Measurements from ENCODE around the gene TANGO6.

TANGO6 gene

DNA sequence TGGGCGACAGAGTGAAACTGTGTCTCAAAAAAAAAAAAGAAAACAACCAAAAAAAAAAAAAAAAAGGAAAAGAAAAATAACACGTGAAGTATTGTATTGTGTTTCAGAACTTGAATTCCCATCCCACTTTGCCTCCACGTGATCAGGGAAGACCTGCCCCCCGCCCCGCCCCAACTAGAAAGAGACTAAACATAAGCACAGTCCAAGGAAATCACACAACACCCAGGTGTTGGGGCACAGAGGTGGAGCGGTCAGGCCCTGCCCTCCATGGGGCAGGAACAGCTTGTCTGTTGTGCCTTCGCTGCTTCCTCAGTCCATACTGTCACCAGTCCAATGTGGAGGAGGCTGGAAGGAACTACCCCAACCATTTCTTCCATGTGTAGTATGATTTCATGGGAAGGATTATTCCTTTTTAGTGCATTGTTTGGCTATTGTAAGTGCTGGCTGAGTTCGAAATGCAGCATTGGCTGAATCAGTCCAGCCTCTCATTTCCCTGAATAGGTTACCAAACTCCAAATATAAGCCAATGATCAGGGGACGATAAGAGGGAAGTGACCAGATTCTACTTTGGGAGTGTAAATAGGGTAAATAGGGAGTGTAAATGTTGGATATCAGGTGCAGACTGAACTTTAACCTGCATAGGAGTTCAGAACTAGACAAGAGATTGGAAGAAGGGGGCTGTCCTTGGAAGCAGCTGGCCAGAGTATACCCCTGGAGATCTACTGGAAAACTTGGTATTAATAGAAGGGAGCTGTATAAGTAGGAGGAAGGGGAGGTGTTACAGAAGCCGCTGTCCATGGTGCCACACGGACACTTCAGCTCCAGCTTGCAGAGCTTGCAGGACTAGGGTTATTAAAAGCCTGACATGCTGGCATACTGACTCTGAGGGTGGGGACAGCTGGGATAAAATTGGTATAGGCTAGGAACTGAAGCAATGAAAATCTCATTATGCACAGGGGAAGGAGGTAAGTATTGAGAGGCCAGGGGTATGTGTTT, 50.7 kb downstream of the TANGO6 start:
- Histone ChIP-seq H3K36me3 (ENCODE audit: insufficient read depth, low read length) (no peaks in the 10 kb centered on the region), H3K4me1 (ENCODE audit: control insufficient read depth, insufficient read depth, low read length) (no peaks in the 10 kb centered on the region), H3K4me3 (ENCODE audit: low read length) (no peak overlapping the region), H3K4me2 (ENCODE audit: low read length) (no peak overlapping the region), H3K9me3 (replicated peaks; ENCODE audit: low read length) (no peaks in the 10 kb centered on the region), H3K9ac (ENCODE audit: low read depth, low read length) (no peak overlapping the region), H3K27me3 (ENCODE audit: control insufficient read depth, insufficient read depth, low read length) (no peaks in the 10 kb centered on the region)

DNA sequence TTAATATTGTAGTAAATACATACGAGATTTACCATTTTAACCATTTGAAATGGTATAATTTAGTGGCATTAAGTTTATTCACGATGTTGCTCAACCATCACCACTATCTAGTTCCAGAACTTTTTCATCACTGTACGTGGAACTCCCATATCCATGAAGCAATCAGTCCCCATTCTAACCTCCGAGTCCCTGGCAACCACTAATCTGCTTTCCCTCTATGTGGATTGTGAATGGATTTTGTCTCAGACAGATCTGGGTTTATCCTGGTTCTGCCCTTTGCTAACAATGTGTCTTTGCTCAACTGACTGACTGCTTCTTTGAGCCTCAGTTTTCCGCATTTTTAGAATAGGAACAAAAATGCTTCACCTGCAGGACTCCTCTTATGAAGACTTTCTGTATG, 51.4 kb downstream of the TANGO6 start:
- no peak overlapping the region for H3K4me2 ChIP-seq (ENCODE audit: low read length)
- H3K9me3 ChIP-seq (replicated peaks; ENCODE audit: low read length): no peaks in the 10 kb centered on the region
- H3K9ac ChIP-seq (ENCODE audit: low read depth, low read length): no peak overlapping the region
- H3K36me3 ChIP-seq (ENCODE audit: insufficient read depth, low read length): no peaks in the 10 kb centered on the region
- no peaks in the 10 kb centered on the region for H3K27me3 ChIP-seq (ENCODE audit: control insufficient read depth, insufficient read depth, low read length)
- no peak overlapping the region for H3K4me3 ChIP-seq (ENCODE audit: low read length)
- H3K4me1 ChIP-seq (ENCODE audit: control insufficient read depth, insufficient read depth, low read length): no peaks in the 10 kb centered on the region

DNA sequence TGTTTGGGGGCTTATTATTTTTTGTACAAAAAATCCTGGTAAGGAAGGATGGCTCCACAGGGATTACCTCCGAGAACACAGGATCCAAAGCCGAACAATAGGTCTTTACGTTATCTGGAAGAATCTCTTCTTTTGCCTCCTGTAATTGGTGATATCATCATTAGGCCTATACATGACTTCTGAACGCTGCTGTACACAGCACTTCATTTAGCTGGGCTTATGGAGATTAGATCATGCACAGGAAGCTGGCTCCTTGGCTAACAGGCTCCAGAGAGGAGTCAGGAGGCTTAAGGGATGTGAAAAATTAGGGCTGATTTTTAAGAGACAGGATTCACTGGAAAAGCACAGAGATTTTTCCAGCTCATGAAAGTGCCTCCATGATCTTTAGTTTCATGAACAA, 54.7 kb downstream of the TANGO6 start:
- no peak overlapping the region for H3K4me2 ChIP-seq (ENCODE audit: low read length)
- H3K4me1 ChIP-seq (ENCODE audit: control insufficient read depth, insufficient read depth, low read length): peaks cover 5% of the 10 kb centered on the region
- H3K9ac ChIP-seq (ENCODE audit: low read depth, low read length): no peak overlapping the region
- H3K27me3 ChIP-seq (ENCODE audit: control insufficient read depth, insufficient read depth, low read length): no peaks in the 10 kb centered on the region
- no peak overlapping the region for H3K4me3 ChIP-seq (ENCODE audit: low read length)
- peaks cover 5% of the 10 kb centered on the region for H3K36me3 ChIP-seq (ENCODE audit: insufficient read depth, low read length)
- no peaks in the 10 kb centered on the region for H3K9me3 ChIP-seq (replicated peaks; ENCODE audit: low read length)

DNA sequence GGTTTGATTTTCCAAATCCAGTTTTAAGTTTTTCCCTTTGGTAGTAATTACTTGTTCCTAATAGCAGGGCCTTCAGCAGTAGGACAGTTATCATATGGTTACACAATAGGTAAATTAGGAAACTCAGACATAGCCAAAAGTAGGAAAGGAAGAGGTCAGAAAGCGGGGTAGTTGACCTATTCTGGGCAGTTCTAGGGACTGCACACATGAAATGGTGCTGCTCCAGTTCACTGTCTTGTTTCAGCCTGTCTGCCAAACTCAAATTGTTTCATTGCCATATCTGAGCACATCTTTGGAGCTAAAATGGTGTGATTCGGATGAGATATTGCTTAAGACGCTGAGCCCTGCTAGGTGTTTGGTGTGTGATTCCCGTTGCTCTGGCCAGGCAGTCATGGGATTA, 56.7 kb downstream of the TANGO6 start:
- Histone ChIP-seq H3K36me3 (ENCODE audit: insufficient read depth, low read length) (peaks cover 5% of the 10 kb centered on the region), H3K4me3 (ENCODE audit: low read length) (no peak overlapping the region), H3K4me2 (ENCODE audit: low read length) (no peak overlapping the region), H3K4me1 (ENCODE audit: control insufficient read depth, insufficient read depth, low read length) (peaks cover 5% of the 10 kb centered on the region), H3K9me3 (replicated peaks; ENCODE audit: low read length) (no peaks in the 10 kb centered on the region), H3K27me3 (ENCODE audit: control insufficient read depth, insufficient read depth, low read length) (no peaks in the 10 kb centered on the region), H3K9ac (ENCODE audit: low read depth, low read length) (no peak overlapping the region)

DNA sequence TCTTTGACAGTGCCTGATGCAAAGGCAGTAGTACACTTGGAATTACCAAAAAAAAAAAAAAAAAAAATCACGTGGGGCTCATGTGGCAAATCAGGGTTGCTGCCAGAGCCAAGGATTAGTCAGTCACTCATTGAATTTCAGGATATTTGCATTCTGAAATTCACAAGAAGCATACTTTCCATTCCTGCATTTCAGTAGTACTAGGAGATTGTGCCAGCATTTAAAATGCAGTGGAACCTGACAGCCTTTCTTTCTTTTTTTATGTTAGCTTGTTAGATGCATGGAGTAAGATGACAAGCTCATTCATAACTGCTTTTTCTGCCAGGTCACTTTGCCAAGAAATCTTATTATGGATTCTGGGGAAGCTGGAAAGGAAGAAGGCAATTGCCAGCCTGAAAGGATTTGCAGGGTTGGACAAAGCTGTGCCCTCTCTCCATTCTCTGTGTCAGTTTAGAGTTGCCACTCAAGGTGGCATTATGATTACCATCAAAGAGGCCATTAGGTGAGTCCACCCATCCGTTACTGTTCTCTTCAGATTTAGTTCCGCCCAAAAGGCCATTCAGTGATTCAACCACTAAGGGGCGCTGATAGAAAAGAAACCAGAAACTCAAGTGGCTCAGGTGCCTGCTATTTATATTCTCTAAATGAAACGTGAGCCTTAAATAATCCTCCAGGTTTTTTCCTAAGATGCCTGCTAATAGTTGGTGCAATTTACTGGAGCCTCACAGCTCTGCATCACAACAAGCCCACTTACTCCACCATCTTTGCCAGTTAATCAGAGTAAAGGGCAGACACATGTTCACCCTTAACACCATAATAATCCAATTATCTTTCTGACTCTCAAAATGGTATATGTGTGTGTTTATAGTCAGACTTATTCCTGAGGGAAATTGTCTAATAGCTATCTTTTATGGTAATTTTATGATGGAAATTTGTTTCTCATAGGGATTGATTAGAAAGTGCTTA, 59.0 kb downstream of the TANGO6 start:
- no peak overlapping the region for H3K4me3 ChIP-seq (ENCODE audit: low read length)
- H3K27me3 ChIP-seq (ENCODE audit: control insufficient read depth, insufficient read depth, low read length): no peaks in the 10 kb centered on the region
- peaks cover 5% of the 10 kb centered on the region for H3K4me1 ChIP-seq (ENCODE audit: control insufficient read depth, insufficient read depth, low read length)
- no peak overlapping the region for H3K9ac ChIP-seq (ENCODE audit: low read depth, low read length)
- no peaks in the 10 kb centered on the region for H3K9me3 ChIP-seq (replicated peaks; ENCODE audit: low read length)
- H3K4me2 ChIP-seq (ENCODE audit: low read length): peak overlapping the region; percentile 29
- H3K36me3 ChIP-seq (ENCODE audit: insufficient read depth, low read length): peaks cover 6% of the 10 kb centered on the region

DNA sequence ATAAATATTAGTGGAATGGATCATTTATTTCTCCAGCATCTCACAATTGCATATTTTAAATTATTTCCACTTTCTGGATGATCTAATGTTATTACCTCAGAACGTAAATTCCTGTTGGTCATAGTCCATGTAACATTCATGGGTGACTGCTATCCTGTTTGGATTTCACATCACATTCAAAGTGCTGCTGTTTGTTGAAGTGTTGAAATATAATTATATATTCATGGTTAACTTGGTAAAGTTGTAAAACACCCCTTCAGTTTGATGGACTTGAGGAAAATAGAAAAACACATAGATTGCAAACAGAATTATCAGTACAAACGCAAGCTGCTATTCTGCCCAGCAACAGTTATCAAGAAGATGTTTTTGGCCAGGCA, 59.6 kb downstream of the TANGO6 start:
- Histone ChIP-seq H3K27me3 (ENCODE audit: control insufficient read depth, insufficient read depth, low read length) (no peaks in the 10 kb centered on the region), H3K36me3 (ENCODE audit: insufficient read depth, low read length) (peaks cover 9% of the 10 kb centered on the region), H3K9ac (ENCODE audit: low read depth, low read length) (no peak overlapping the region), H3K4me3 (ENCODE audit: low read length) (no peak overlapping the region), H3K9me3 (replicated peaks; ENCODE audit: low read length) (no peaks in the 10 kb centered on the region), H3K4me2 (ENCODE audit: low read length) (no peak overlapping the region), H3K4me1 (ENCODE audit: control insufficient read depth, insufficient read depth, low read length) (peaks cover 5% of the 10 kb centered on the region)

DNA sequence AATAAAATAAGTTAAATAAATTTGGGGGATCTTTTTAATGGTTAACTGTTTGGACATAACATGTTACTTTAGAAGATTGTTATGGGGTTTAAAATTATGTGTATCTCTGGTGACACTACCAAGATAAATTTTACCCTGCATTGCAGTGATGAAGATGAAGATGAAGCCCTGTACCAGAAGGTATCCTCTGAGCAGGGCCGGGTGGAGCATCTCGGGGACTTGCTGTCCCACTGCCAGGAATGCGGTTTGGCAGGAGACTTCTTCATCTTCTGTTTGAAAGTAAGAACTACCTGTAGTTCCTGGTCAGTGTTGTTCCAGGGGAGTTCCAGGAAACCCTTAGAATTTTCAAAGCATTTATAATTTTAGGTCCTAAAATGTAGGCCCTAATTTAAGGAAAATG, 64.0 kb downstream of the TANGO6 start:
- Histone ChIP-seq H3K4me1 (ENCODE audit: control insufficient read depth, insufficient read depth, low read length) (no peaks in the 10 kb centered on the region), H3K9me3 (replicated peaks; ENCODE audit: low read length) (no peaks in the 10 kb centered on the region), H3K4me2 (ENCODE audit: low read length) (no peak overlapping the region), H3K27me3 (ENCODE audit: control insufficient read depth, insufficient read depth, low read length) (no peaks in the 10 kb centered on the region), H3K4me3 (ENCODE audit: low read length) (no peak overlapping the region), H3K9ac (ENCODE audit: low read depth, low read length) (no peak overlapping the region), H3K36me3 (ENCODE audit: insufficient read depth, low read length) (peaks cover 18% of the 10 kb centered on the region)

DNA sequence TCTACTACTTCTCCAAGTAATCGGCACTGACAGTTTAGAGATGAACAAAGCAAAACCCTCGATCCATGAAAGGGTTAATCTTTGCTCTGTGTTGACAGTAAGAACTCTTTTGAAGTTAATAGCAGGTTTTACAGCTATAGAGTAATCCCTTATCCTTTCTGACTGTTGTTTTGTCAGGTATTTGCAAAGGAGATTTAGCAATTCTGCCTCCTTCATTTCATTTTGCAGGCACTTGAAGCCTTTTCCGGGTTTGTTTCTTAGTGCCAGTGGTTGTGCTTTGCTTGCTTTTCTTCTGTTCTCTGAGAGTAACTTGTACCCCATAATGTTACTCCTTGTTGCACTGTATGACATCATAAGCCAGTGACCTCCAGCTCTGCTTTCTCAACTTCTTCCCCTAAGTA, 64.5 kb downstream of the TANGO6 start:
- Histone ChIP-seq H3K27me3 (ENCODE audit: control insufficient read depth, insufficient read depth, low read length) (no peaks in the 10 kb centered on the region), H3K9ac (ENCODE audit: low read depth, low read length) (no peak overlapping the region), H3K4me2 (ENCODE audit: low read length) (no peak overlapping the region), H3K4me3 (ENCODE audit: low read length) (no peak overlapping the region), H3K4me1 (ENCODE audit: control insufficient read depth, insufficient read depth, low read length) (no peaks in the 10 kb centered on the region), H3K36me3 (ENCODE audit: insufficient read depth, low read length) (peaks cover 15% of the 10 kb centered on the region), H3K9me3 (replicated peaks; ENCODE audit: low read length) (no peaks in the 10 kb centered on the region)

DNA sequence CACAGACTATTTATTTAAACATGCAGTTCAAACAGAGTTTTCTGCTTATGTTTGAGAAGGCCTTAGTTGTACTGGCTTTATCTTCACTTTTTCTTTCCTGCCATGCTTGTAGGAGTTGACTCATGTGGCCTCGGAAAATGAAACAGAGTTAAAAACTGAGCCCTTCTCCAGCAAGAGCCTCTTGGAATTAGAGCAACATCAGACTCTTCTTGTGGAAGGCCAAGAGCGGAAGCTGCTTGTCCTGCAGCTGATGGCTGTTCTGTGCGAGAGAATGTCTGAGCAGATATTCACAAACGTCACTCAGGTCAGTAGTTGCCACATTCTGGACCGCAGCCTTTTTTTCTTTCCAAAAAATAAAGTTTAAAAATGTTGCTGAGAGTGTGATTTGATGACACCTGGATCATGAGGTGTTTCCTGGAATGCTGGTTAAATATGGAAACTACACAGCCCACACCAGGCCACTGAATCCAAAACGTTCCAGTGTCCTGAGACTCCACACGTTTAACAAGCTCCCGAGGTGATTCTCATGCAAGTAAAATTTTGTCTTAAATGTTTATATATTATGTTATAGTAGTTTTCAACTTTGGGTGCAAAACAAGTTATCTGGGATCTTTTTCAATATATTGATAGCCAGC, 65.9 kb downstream of the TANGO6 start:
- H3K36me3 ChIP-seq (ENCODE audit: insufficient read depth, low read length): peaks cover 13% of the 10 kb centered on the region
- H3K9me3 ChIP-seq (replicated peaks; ENCODE audit: low read length): no peaks in the 10 kb centered on the region
- no peaks in the 10 kb centered on the region for H3K4me1 ChIP-seq (ENCODE audit: control insufficient read depth, insufficient read depth, low read length)
- no peak overlapping the region for H3K4me2 ChIP-seq (ENCODE audit: low read length)
- H3K4me3 ChIP-seq (ENCODE audit: low read length): no peak overlapping the region
- H3K9ac ChIP-seq (ENCODE audit: low read depth, low read length): no peak overlapping the region
- H3K27me3 ChIP-seq (ENCODE audit: control insufficient read depth, insufficient read depth, low read length): no peaks in the 10 kb centered on the region

DNA sequence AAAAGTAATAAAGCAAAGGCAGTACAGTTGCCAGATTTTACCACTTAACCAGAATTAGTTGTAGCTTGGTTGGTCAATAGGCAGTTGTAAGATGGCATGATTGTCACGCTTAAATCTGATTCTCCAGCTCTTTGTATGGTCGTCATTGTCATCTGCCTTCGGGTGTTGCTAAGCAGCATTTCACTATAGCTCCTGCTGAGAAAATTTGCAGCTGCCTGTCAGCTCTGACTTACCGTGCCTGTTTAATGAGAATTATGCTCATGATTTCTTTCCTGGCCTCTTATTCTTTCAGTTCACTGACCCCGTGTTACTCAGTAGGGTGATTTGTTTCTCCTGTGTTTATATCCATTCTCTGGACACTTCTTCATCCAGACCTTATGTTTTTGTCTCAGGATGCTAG, 66.7 kb downstream of the TANGO6 start:
- H3K4me1 ChIP-seq (ENCODE audit: control insufficient read depth, insufficient read depth, low read length): no peaks in the 10 kb centered on the region
- peaks cover 13% of the 10 kb centered on the region for H3K36me3 ChIP-seq (ENCODE audit: insufficient read depth, low read length)
- H3K9ac ChIP-seq (ENCODE audit: low read depth, low read length): no peak overlapping the region
- no peaks in the 10 kb centered on the region for H3K27me3 ChIP-seq (ENCODE audit: control insufficient read depth, insufficient read depth, low read length)
- H3K9me3 ChIP-seq (replicated peaks; ENCODE audit: low read length): no peaks in the 10 kb centered on the region
- no peak overlapping the region for H3K4me2 ChIP-seq (ENCODE audit: low read length)
- no peak overlapping the region for H3K4me3 ChIP-seq (ENCODE audit: low read length)

DNA sequence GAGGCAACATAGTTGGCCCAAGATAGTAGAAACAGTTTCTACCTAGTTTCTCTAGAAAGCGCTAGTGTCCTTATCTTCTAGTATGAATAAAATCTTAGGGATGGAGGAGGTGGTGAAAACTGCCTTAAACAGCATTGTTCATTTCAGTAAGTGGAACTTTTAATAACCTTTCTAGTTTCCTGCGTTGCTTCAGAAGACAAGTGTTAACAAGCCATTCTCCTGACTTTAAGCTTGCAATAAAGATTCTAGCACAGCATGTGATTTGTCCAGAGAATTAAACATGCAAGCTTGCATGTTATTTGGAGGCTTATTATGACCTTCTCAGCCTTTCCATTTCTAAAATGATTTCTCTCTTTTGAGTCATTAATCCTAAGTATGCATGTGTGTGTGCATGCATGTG, 72.3 kb downstream of the TANGO6 start:
- Histone ChIP-seq H3K27me3 (ENCODE audit: control insufficient read depth, insufficient read depth, low read length) (no peaks in the 10 kb centered on the region), H3K4me3 (ENCODE audit: low read length) (no peak overlapping the region), H3K4me2 (ENCODE audit: low read length) (no peak overlapping the region), H3K9ac (ENCODE audit: low read depth, low read length) (no peak overlapping the region), H3K9me3 (replicated peaks; ENCODE audit: low read length) (no peaks in the 10 kb centered on the region), H3K36me3 (ENCODE audit: insufficient read depth, low read length) (peaks cover 19% of the 10 kb centered on the region), H3K4me1 (ENCODE audit: control insufficient read depth, insufficient read depth, low read length) (no peaks in the 10 kb centered on the region)
